Nephron progenitor cell (in vitro differentiated cells): ENCODE measurements around the gene CASTOR2.

Source experiments
- DNase-seq: peaks from one replicate; pipeline ENCODE4 v3.0.0; 2021
- H3K27ac Mint-ChIP-seq: 2 replicates; pipeline ENCODE4 v1.8.0; 2021; ENCODE audit warnings: mild to moderate bottlenecking, moderate library complexity, mixed read lengths
- H3K27me3 Mint-ChIP-seq: 2 replicates; pipeline ENCODE4 v1.8.0; 2021; ENCODE audit warnings: mild to moderate bottlenecking, low read depth, mixed read lengths; ENCODE audit not compliant: poor library complexity
- H3K36me3 Mint-ChIP-seq: 2 replicates; pipeline ENCODE4 v1.8.0; 2021; ENCODE audit warnings: low read depth, mixed read lengths
- H3K4me1 Mint-ChIP-seq: 2 replicates; pipeline ENCODE4 v1.8.0; 2021; ENCODE audit warnings: mixed read lengths
- H3K4me3 Mint-ChIP-seq: 2 replicates; pipeline ENCODE4 v1.8.0; 2021; ENCODE audit warnings: mild to moderate bottlenecking, moderate library complexity, mixed read lengths
- H3K9me3 Mint-ChIP-seq: 2 replicates; pipeline ENCODE4 v1.8.0; 2021; ENCODE audit warnings: mild to moderate bottlenecking, moderate library complexity, mixed read lengths
- CTCF ChIP-seq: fragments of 200-600 bp; sonication (generic); IDR thresholded peaks from 2 replicates; pipeline ENCODE4 v1.5.0; 2021; ENCODE audit warnings: antibody characterized with exemption

CASTOR2 gene

DNA sequence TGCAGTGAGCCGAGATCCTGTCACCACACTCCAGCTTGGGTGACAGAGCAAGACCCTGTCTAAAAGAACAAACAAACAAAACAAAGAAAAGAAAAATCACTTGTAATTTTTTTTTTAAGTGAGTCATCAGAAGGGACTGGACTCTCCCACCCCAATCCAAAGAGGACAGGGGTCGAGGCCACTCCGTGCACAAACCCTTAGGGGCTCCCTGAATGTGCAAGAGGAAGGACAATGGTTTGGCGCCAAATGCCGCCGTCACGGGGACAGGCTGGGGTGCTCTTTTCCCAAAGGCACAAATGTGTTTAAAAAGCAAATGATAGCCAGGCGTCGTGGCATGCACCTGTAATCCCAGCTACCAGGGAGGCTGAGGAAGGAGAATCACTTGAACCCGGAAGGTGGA, 85.3 kb downstream of the CASTOR2 start:
- Mint-ChIP-seq H3K27me3 (peaks cover 6% of the 10 kb centered on the region), H3K9me3 (no peaks in the 10 kb centered on the region), H3K4me3 (no peak overlapping the region), H3K27ac (no peak overlapping the region), H3K4me1 (peaks cover 18% of the 10 kb centered on the region), H3K36me3 (peaks cover 42% of the 10 kb centered on the region)
- no peak for DNase-seq
- no peak for TF ChIP-seq CTCF

DNA sequence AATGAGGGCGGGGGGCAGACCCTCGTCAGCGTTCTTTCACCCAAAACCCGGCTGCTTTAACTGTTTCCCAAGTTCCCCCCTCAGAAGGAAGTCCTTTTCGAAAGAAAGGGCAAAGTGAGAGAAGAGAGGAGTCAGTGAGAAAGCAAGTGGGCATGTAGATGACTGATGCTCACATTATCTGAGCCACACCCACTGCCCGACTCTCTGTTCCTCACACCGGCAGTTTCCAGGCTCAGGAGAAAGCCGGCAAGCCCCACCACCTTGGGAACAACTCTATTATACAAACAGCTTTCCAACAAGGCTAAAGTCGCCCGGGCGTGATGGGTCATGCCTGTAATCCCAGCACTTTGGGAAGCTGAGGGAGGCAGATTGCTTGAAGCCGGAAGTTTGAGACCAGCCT, 86.0 kb downstream of the CASTOR2 start:
- H3K27me3 Mint-ChIP-seq: peaks cover 6% of the 10 kb centered on the region
- no peak overlapping the region for H3K27ac Mint-ChIP-seq
- peaks cover 49% of the 10 kb centered on the region for H3K36me3 Mint-ChIP-seq
- no peak for TF ChIP-seq CTCF
- H3K4me3 Mint-ChIP-seq: no peak overlapping the region
- no peaks in the 10 kb centered on the region for H3K9me3 Mint-ChIP-seq
- DNase-seq: no peak
- H3K4me1 Mint-ChIP-seq: peaks cover 18% of the 10 kb centered on the region

DNA sequence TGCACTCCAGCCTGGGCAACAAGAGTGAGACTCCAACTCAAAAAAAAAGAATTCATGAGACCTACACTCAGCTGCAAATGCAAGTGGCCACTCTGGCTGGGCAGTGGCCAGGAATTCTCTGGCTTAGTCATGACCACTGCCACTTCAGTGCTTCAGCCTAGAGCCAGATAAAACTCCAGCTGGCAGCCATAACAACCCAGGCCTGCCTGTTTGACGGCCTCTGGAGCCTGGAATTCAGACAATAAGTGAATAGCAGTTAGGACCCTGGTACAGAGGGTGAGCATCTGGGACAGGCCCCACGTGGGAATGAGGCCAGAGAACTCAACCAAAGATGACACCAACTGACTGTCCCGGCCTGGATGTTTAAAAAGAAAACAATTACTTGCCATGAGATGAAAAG, 90.2 kb downstream of the CASTOR2 start:
- Mint-ChIP-seq H3K27me3 (peaks cover 6% of the 10 kb centered on the region), H3K27ac (peak overlapping the region; percentile 68), H3K4me1 (no peaks in the 10 kb centered on the region), H3K4me3 (no peak overlapping the region), H3K9me3 (no peaks in the 10 kb centered on the region), H3K36me3 (peaks cover 66% of the 10 kb centered on the region)
- TF ChIP-seq CTCF: no peak
- DNase-seq: no peak

DNA sequence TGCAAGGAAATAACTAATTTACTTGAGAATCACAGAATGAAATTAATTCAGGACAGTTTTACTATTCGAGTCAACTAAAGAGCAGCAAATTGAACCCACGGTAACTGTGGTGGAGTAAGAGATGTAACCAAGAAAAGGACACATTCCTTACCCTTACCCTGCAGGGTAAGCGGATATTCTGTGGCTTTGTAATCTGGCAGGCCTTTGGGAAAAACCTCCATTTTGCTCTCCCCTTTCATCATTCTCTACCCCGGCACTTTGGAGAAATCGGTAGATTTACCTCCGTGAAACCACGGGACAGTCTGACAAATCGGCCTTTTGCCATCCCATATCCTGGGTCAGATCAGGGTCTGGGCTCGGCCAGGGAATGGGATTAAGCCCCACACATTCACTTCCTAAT, 90.7 kb downstream of the CASTOR2 start:
- no peak for DNase-seq
- Mint-ChIP-seq H3K36me3 (peaks cover 68% of the 10 kb centered on the region), H3K27ac (peak overlapping the region; percentile 68), H3K9me3 (no peaks in the 10 kb centered on the region), H3K4me1 (no peaks in the 10 kb centered on the region), H3K27me3 (peaks cover 6% of the 10 kb centered on the region), H3K4me3 (no peak overlapping the region)
- no peak for TF ChIP-seq CTCF

DNA sequence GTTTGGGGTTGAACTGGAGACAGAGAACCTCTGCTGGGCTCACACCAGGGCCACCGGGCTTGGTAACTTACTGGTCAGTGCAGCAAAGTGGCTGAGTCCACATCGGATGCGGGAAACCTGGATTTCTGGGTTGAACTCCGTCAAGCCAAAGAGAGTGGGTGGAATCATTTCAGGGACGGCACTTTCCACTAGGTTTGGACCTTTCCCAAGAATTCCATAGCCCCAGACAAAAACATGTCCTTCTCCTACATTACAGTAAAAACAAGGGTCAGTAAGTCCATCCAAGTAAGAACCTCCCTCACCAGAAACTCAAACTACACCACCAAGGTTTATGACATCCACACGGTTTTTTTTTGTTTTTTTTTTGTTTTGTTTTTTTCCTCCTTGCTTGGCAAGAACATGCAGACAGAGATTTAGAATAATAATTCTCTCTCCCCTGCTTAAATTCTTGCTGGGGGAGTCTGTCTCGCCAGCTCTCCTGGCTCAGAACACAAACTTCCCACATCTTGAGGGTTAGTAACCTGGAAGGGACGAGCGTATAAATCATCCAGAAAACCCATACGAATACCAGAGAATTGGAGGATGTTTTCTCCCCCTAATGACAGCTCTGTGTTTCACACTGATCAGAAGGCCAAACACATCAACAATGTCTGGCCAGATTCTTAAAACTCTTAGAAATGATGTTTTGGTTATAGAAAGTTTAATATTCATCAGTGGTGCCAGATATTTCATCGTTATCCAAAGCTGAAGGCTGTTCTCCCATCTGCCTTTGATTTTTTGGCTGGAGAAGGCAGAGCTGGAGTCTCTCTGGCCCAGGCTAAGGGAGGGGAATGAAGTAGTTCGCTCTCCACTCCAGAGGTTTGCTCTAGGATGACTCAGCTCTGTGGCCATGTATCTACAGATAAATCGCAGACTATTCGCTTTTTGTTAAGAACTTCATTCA, 91.6 kb downstream of the CASTOR2 start:
- no peak for TF ChIP-seq CTCF
- H3K4me3 Mint-ChIP-seq: no peak overlapping the region
- peaks cover 73% of the 10 kb centered on the region for H3K36me3 Mint-ChIP-seq
- no peaks in the 10 kb centered on the region for H3K9me3 Mint-ChIP-seq
- H3K27ac Mint-ChIP-seq: peak overlapping the region; percentile 68
- DNase-seq: no peak
- peaks cover 6% of the 10 kb centered on the region for H3K27me3 Mint-ChIP-seq
- H3K4me1 Mint-ChIP-seq: no peaks in the 10 kb centered on the region

DNA sequence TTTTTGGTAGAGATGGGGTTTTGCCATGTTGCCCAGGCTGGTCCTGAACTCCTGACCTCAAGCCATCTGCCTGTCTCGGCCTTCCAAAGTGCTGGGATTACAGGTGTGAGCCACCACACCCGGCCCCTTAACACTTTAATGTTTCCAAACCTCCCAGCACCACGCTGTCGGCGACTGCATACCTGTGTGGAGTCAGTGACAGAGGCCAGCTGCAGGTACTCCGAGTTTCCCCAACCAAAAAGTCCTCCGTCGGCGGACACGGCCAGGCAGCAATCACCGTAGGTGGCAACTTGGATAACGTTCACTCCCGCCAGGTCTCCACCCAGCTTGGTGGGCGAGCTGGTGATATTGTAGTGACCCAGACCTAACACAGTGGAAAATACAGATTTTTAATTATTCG, 93.9 kb downstream of the CASTOR2 start:
- no peaks in the 10 kb centered on the region for H3K9me3 Mint-ChIP-seq
- H3K27me3 Mint-ChIP-seq: no peaks in the 10 kb centered on the region
- no peak for TF ChIP-seq CTCF
- DNase-seq: no peak
- no peak overlapping the region for H3K4me3 Mint-ChIP-seq
- peaks cover 79% of the 10 kb centered on the region for H3K36me3 Mint-ChIP-seq
- no peaks in the 10 kb centered on the region for H3K4me1 Mint-ChIP-seq
- H3K27ac Mint-ChIP-seq: no peak overlapping the region
